ENCODE data around the gene CACNA2D1. TPM values are rescaled to one million over a fixed set of nuclear protein-coding genes. Genes with fewer than 3 reads are reported as not detected.

Gene CACNA2D1
- total RNA-seq, 4 donors from 2014 or later = 0.30 to 12.8 (median 2.4) TPM

- 67 to 88% methylated on average over 2 of the region's 2 CpGs for WGBS, 2 donors
- TF ChIP-seq CTCF (IDR thresholded peaks at IDR 0.05) = no peak
- TF ChIP-seq POLR2A (IDR thresholded peaks at IDR 0.05) = no peak
- H3K9me3 ChIP-seq = no peaks in the 10 kb centered on the region
- H3K36me3 ChIP-seq = no peaks in the 10 kb centered on the region
- H3K4me3 ChIP-seq = no peak overlapping the region
- no peaks in the 10 kb centered on the region for H3K4me1 ChIP-seq
- no peak for DNase-seq
- intact Hi-C loops (cut with DNase I) = no loop called here
- H3K27me3 ChIP-seq = no peaks in the 10 kb centered on the region
- H3K27ac ChIP-seq = no peak overlapping the region
These were observed 207.9 kb downstream of the CACNA2D1 start for GRCh38 chr7:82235713-82236112.

GRCh38 chr7:82234457-82235049 is 209.0 kb downstream of the CACNA2D1 start:
- no peaks in the 10 kb centered on the region for H3K27me3 ChIP-seq
- no peaks in the 10 kb centered on the region for H3K36me3 ChIP-seq
- intact Hi-C loops (cut with DNase I) = no loop called here
- no peak overlapping the region for H3K4me3 ChIP-seq
- no peaks in the 10 kb centered on the region for H3K9me3 ChIP-seq
- TF ChIP-seq POLR2A (IDR thresholded peaks at IDR 0.05) = no peak
- TF ChIP-seq CTCF (IDR thresholded peaks at IDR 0.05) = peak in 5 of 6 experiments; percentile 44 to 64 (median 48)
- no peak overlapping the region for H3K27ac ChIP-seq
- no peaks in the 10 kb centered on the region for H3K4me1 ChIP-seq
- no peak for DNase-seq
- WGBS, 2 donors = 40 to 43% methylated on average over 4 of the region's 4 CpGs

GRCh38 chr7:82230811-82231581 is 212.6 kb downstream of the CACNA2D1 start:
- WGBS, 2 donors = 75 to 79% methylated on average over 3 of the region's 3 CpGs
- intact Hi-C loops (cut with DNase I) = no loop called here
- DNase-seq = no peak

GRCh38 chr7:82229164-82229563 is 214.4 kb downstream of the CACNA2D1 start:
- Histone ChIP-seq H3K27me3 (no peaks in the 10 kb centered on the region), H3K4me1 (no peaks in the 10 kb centered on the region), H3K9me3 (no peaks in the 10 kb centered on the region), H3K4me3 (no peak overlapping the region), H3K36me3 (no peaks in the 10 kb centered on the region), H3K27ac (no peak overlapping the region)
- TF ChIP-seq CTCF (IDR thresholded peaks at IDR 0.05) = no peak
- TF ChIP-seq POLR2A (IDR thresholded peaks at IDR 0.05) = no peak
- WGBS, 2 donors = 85 to 90% methylated on average over 2 of the region's 2 CpGs
- DNase-seq = no peak
- intact Hi-C loops (cut with DNase I) = loop anchor here (10.0 kb wide), 1 partner anchor 346 kb away; no protein-coding TSS in a partner anchor

More at GRCh38 chr7:82230811-82231581, 212.6 kb downstream of the CACNA2D1 start:
- H3K27me3 ChIP-seq = no peaks in the 10 kb centered on the region
- no peaks in the 10 kb centered on the region for H3K4me1 ChIP-seq
- H3K9me3 ChIP-seq = no peaks in the 10 kb centered on the region
- TF ChIP-seq POLR2A (IDR thresholded peaks at IDR 0.05) (no peak), CTCF (IDR thresholded peaks at IDR 0.05) (no peak)
- no peak overlapping the region for H3K27ac ChIP-seq
- no peak overlapping the region for H3K4me3 ChIP-seq
- no peaks in the 10 kb centered on the region for H3K36me3 ChIP-seq

- intact Hi-C loops (cut with DNase I) = loop anchor here (10.0 kb wide), 1 partner anchor 349 kb away; no protein-coding TSS in a partner anchor
- Histone ChIP-seq H3K4me3 (no peak overlapping the region), H3K27me3 (no peaks in the 10 kb centered on the region), H3K9me3 (no peaks in the 10 kb centered on the region), H3K27ac (no peak overlapping the region), H3K36me3 (no peaks in the 10 kb centered on the region), H3K4me1 (no peaks in the 10 kb centered on the region)
- no peak for DNase-seq
- TF ChIP-seq CTCF (IDR thresholded peaks at IDR 0.05) (no peak), POLR2A (IDR thresholded peaks at IDR 0.05) (no peak)
- 81 to 91% methylated on average over 3 of the region's 3 CpGs for WGBS, 2 donors
These were observed 217.4 kb downstream of the CACNA2D1 start for GRCh38 chr7:82226191-82226590.
